GM12878 (cell line): Measurements from ENCODE around the gene CCDC85B. TPM values are rescaled to one million over a fixed set of nuclear protein-coding genes. Genes with fewer than 3 reads are reported as not detected.
A peak's percentile ranks its signal among the peaks of the same experiment; 100 is the strongest.

Experiments used
- ATF7 ChIP-seq: fragments of 450-650 bp; IDR thresholded peaks from 2 replicates; pipeline ENCODE4 v1.6.1; 2016; ENCODE audit warnings: low read depth, mild to moderate bottlenecking
- BCL3 ChIP-seq: IDR thresholded peaks from 2 replicates; pipeline ENCODE4 v1.6.1; 2011; ENCODE audit warnings: borderline replicate concordance, low read depth, mild to moderate bottlenecking, moderate library complexity, low read length; ENCODE audit not compliant: insufficient read depth, poor library complexity, severe bottlenecking
- BHLHE40 ChIP-seq, 2 experiments: fragments of 450-650 bp in 1 of 2; IDR thresholded peaks; 2 replicates each; pipeline ENCODE4 v1.6.1; 2011 to 2017; ENCODE audit warnings: low read depth in 2 of 2, borderline replicate concordance in 1 of 2, improper control_type of control experiment in 1 of 2, low read length in 1 of 2, mild to moderate bottlenecking in 1 of 2
- BRCA1 ChIP-seq: IDR thresholded peaks from 2 replicates; pipeline ENCODE4 v1.6.1; 2011; ENCODE audit warnings: low read depth, low read length, improper control_type of control experiment
- CHD2 ChIP-seq: IDR thresholded peaks from 2 replicates; pipeline ENCODE4 v1.6.1; 2011; ENCODE audit warnings: low read depth, low read length, improper control_type of control experiment, borderline replicate concordance
- CREM ChIP-seq: IDR thresholded peaks from 2 replicates; pipeline ENCODE4 v1.6.1; 2014; ENCODE audit warnings: antibody characterized with exemption, low read depth
- DPF2 ChIP-seq: fragments of 450-650 bp; IDR thresholded peaks from 2 replicates; pipeline ENCODE4 v1.6.1; 2017; ENCODE audit warnings: mild to moderate bottlenecking
- E2F4 ChIP-seq: IDR thresholded peaks from 2 replicates; pipeline ENCODE4 v1.6.1; 2012; ENCODE audit warnings: low read depth, low read length, improper control_type of control experiment
- FOS ChIP-seq: IDR thresholded peaks from 3 replicates; pipeline ENCODE4 v1.6.1; 2011; ENCODE audit warnings: borderline replicate concordance; ENCODE audit not compliant: insufficient read length; ENCODE audit errors: extremely low read depth
- GABPA ChIP-seq: IDR thresholded peaks from 2 replicates; pipeline ENCODE4 v1.6.1; 2014; ENCODE audit warnings: antibody characterized with exemption, low read depth, mild to moderate bottlenecking, inconsistent platforms
- HDGF ChIP-seq: fragments of 450-650 bp; IDR thresholded peaks from 2 replicates; pipeline ENCODE4 v1.6.1; 2016; ENCODE audit warnings: antibody characterized with exemption
- HSF1 ChIP-seq: fragments of 150-350 bp; IDR thresholded peaks from 2 replicates; pipeline ENCODE4 v1.6.1; 2014; ENCODE audit warnings: mild to moderate bottlenecking, low read depth, low read length
- IRF3 ChIP-seq: fragments of 450-650 bp; IDR thresholded peaks from 2 replicates; pipeline ENCODE4 v1.6.1; 2014; ENCODE audit warnings: mild to moderate bottlenecking
- MEF2B ChIP-seq: fragments of 450-650 bp; IDR thresholded peaks from 2 replicates; pipeline ENCODE4 v1.6.1; 2018; ENCODE audit warnings: mild to moderate bottlenecking, moderate library complexity; ENCODE audit not compliant: partially characterized antibody, poor library complexity, severe bottlenecking
- PML ChIP-seq: IDR thresholded peaks from 2 replicates; pipeline ENCODE4 v1.6.1; 2012; ENCODE audit warnings: low read length, inconsistent platforms
- POLR2AphosphoS5 ChIP-seq: IDR thresholded peaks from 2 replicates; pipeline ENCODE4 v1.6.1; 2011; ENCODE audit warnings: mild to moderate bottlenecking, low read length, inconsistent platforms
- PRDM15 ChIP-seq: fragments of 450-650 bp; formaldehyde crosslinking; IDR thresholded peaks from 2 replicates; pipeline ENCODE4 v1.4.0; 2020; ENCODE audit warnings: mild to moderate bottlenecking, moderate library complexity
- RB1 ChIP-seq: fragments of 450-650 bp; formaldehyde crosslinking; IDR thresholded peaks from 2 replicates; pipeline ENCODE4 v1.6.1; 2017; ENCODE audit warnings: mild to moderate bottlenecking, borderline replicate concordance
- SMC3 ChIP-seq: IDR thresholded peaks from 2 replicates; pipeline ENCODE4 v1.6.1; 2011; ENCODE audit warnings: low read length, improper control_type of control experiment, borderline replicate concordance
- SP1 ChIP-seq: IDR thresholded peaks from one replicate; pipeline ENCODE4 v1.6.1; 2011; ENCODE audit warnings: low read depth, low read length
- SPI1 ChIP-seq: IDR thresholded peaks from 2 replicates; pipeline ENCODE4 v1.6.1; 2011; ENCODE audit warnings: low read depth, mild to moderate bottlenecking, low read length, moderate library complexity, borderline replicate concordance; ENCODE audit not compliant: insufficient read depth
- ZNF384 ChIP-seq: IDR thresholded peaks from 2 replicates; pipeline ENCODE4 v1.6.1; 2012; ENCODE audit warnings: low read depth, mild to moderate bottlenecking, low read length, improper control_type of control experiment, borderline replicate concordance
- polyA plus RNA-seq, 11 experiments: library from polyadenylated mRNA; depleted of rRNA in 4 of 11; unstranded in 6 of 11; stranded (reverse) in 5 of 11; fragments of >200 nt; fragmentation: Nextera tagmentation in 4 of 11; fragmentation: Illumina TruSeq in 1 of 11; extraction: Ambion mirVana in 4 of 11; extraction: Trizol in 1 of 11; gene quantifications; 1 replicate in 1 of 11; 2 replicates in 10 of 11; pipeline versions ENCODE4 v1.2.1 to v1.2.3, GENCODE V29; 2011 to 2016; ENCODE audit warnings: inconsistent platforms in 2 of 11, missing spikeins in 2 of 11, low read depth in 1 of 11
- total RNA-seq, 4 experiments: library from RNA; depleted of rRNA in 3 of 4; stranded (reverse); fragments of >200 nt in 3 of 4; fragmentation: Illumina TruSeq in 1 of 4; extraction: Trizol in 1 of 4; gene quantifications; 2 replicates each; pipeline versions ENCODE4 v1.2.1 to v1.2.3, GENCODE V29; 2013 to 2021

CCDC85B gene
- total and polyA plus RNA-seq, 10 of the 15 experiments (the other 5 are each of a cell fraction or from before 2014, with no cell fraction given) = 0.32 to 114 (median 49.5) TPM

- TF ChIP-seq E2F4 = no peak
- TF ChIP-seq BRCA1 = no peak
- peak; percentile 66; the same call in 1 of the 2 replicates for TF ChIP-seq PML
- TF ChIP-seq SPI1 = 0 out of 2 replicates have a peak, but pooled peaks have one; percentile 10
- TF ChIP-seq GABPA = no peak
- no peak for TF ChIP-seq HSF1
- peak; percentile 84 for TF ChIP-seq ZNF384
- peak; percentile 23; the same call in 1 of the 2 replicates for TF ChIP-seq ATF7
- TF ChIP-seq CHD2 = peak; percentile 84
- peak; percentile 48 for TF ChIP-seq SP1
- peak; percentile 78 for TF ChIP-seq HDGF
- peak; percentile 41; the same call in 1 of the 2 replicates for TF ChIP-seq RB1
- TF ChIP-seq CREM = peak; percentile 14; the same call in 1 of the 2 replicates
- no peak for TF ChIP-seq FOS
- peak; percentile 54 for TF ChIP-seq MEF2B
- peak; percentile 11 to 33; a peak in 1 of 4 replicates for TF ChIP-seq BHLHE40 (IDR thresholded peaks at IDR 0.05; ENCODE audit: borderline replicate concordance in 1 of 2, low read depth in 2 of 2, low read length in 1 of 2)
- no peak for TF ChIP-seq PRDM15 (CRISPR knock-in tag)
- TF ChIP-seq IRF3 = 0 out of 2 replicates have a peak, but pooled peaks have one; percentile 2
- TF ChIP-seq DPF2 = peak; percentile 57; the same call in 1 of the 2 replicates
- peak; percentile 21; the same call in 1 of the 2 replicates for TF ChIP-seq SMC3
- TF ChIP-seq BCL3 = peak; percentile 39
- TF ChIP-seq POLR2AphosphoS5 = peak; percentile 47; the same call in 1 of the 2 replicates
Observed at GRCh38 chr11:65927904-65928397, 37.5 kb downstream of the CCDC85B start (continued).
